GM12891 (cell line): ENCODE data around the gene CARS1.

Experiments
- PAX5 ChIP-seq: IDR thresholded peaks from 2 replicates; pipeline ENCODE4 v1.6.1; 2011; ENCODE audit warnings: low read length, moderate library complexity, mild to moderate bottlenecking; ENCODE audit not compliant: insufficient read depth, severe bottlenecking
- POLR2A ChIP-seq: IDR thresholded peaks from 2 replicates; pipeline ENCODE4 v1.6.1; 2011; ENCODE audit warnings: low read depth, low read length, control low read depth
- POLR2AphosphoS5 ChIP-seq: IDR thresholded peaks from 2 replicates; pipeline ENCODE4 v1.6.1; 2011; ENCODE audit warnings: low read depth, low read length, control low read depth
- SPI1 ChIP-seq: IDR thresholded peaks from 2 replicates; pipeline ENCODE4 v1.6.1; 2011; ENCODE audit warnings: low read depth, low read length, control low read depth
- TAF1 ChIP-seq: IDR thresholded peaks from 2 replicates; pipeline ENCODE4 v1.6.1; 2011; ENCODE audit warnings: low read depth, low read length, control low read depth

- TF ChIP-seq TAF1 (no peak), POLR2A (no peak), POLR2AphosphoS5 (no peak), PAX5 (no peak), SPI1 (no peak)
These were observed 9.6 kb downstream of the CARS1 start for GRCh38 chr11:3047637-3048036.
